NCI-H1105 treated with DMSO at 0.1 percent for 48 hours (cell line): ENCODE measurements around the gene ADA.
"Not testable (repeated sequence)": the region's sequence is repeated elsewhere in the genome, so short reads cannot be mapped to it uniquely, and the experiment has no call there.

Source experiments
- DNase-seq: peaks from one replicate; lab custom pipeline; 2025; lab: John Stamatoyannopoulos, UW

ADA gene

GRCh38 chr20:44599715-44600114 is 51.8 kb downstream of the ADA start:
- DNase-seq, result no peak

GRCh38 chr20:44598423-44599305 is 52.8 kb downstream of the ADA start:
- no peak for DNase-seq

GRCh38 chr20:44597930-44598329 is 53.6 kb downstream of the ADA start:
- DNase-seq, result no peak

GRCh38 chr20:44597516-44597915 is 54.0 kb downstream of the ADA start:
- no peak for DNase-seq

- no peak for DNase-seq
These were observed 54.6 kb downstream of the ADA start for GRCh38 chr20:44596876-44597275.

GRCh38 chr20:44596010-44596409 is 55.5 kb downstream of the ADA start:
- no peak for DNase-seq

GRCh38 chr20:44594730-44595129 is 56.8 kb downstream of the ADA start:
- no peak for DNase-seq

GRCh38 chr20:44593751-44594150 is 57.7 kb downstream of the ADA start:
- no peak for DNase-seq

GRCh38 chr20:44592366-44592765 is 59.1 kb downstream of the ADA start:
- no peak for DNase-seq

- DNase-seq, result no peak
These were observed 60.3 kb downstream of the ADA start for GRCh38 chr20:44590980-44591778.

- DNase-seq, result no peak
These were observed 62.0 kb downstream of the ADA start for GRCh38 chr20:44589537-44589936.

GRCh38 chr20:44588321-44588720 is 63.2 kb downstream of the ADA start:
- DNase-seq, result not testable (repeated sequence)

- DNase-seq, result peak; percentile 36
These were observed 64.2 kb downstream of the ADA start for GRCh38 chr20:44587035-44587980.

- no peak for DNase-seq
These were observed 65.1 kb downstream of the ADA start for GRCh38 chr20:44586289-44586911.

- DNase-seq, result no peak
These were observed 66.2 kb downstream of the ADA start for GRCh38 chr20:44585057-44585963.

GRCh38 chr20:44584162-44584561 is 67.3 kb downstream of the ADA start:
- DNase-seq, result no peak

GRCh38 chr20:44583157-44583556 is 68.3 kb downstream of the ADA start:
- no peak for DNase-seq

- DNase-seq, result no peak
These were observed 69.0 kb downstream of the ADA start, which contains the start of gene PKIG for GRCh38 chr20:44582311-44583025. TSS of gene PKIG (plus strand) at chr20:44582579. CDS start at chr20:44614557, 31,978 bp downstream.

GRCh38 chr20:44581515-44581914 is 70.0 kb downstream of the ADA start:
- no peak for DNase-seq
